ENCODE data around the gene ZNF865.

The ZNF865 gene

DNA sequence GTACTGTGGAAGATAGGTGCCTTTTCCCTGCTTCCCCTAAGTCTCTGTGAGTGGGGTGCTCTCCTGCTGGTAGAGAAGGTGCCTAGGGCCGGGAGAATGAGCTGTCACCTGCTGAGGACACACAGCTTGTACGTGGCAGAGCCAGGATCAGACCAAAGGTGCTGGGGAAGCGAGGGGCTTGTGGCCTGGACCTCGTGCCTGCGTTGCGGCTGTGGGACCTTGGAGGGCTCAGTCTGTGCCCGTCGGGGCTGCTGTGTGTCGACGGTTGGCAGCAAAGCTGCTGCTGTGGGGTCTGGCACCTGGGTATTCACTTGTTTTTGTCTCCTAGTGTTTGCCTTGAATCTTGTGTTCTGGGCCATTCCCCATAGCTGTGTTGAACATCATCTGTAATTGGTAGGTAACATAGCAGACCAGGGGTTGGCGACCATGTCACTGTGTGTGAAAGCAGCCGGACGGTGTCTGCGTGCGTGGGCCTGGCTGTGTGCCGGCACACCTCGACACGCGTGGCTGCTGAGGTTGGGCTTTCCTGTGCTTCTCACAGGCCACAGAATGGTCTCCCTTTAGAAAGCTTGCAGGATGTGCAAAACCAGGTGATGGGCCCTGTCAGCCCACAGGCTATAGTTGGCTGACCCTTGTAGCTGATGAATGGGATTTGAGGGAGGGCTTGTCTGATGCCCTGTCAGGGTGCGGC, 58.5 kb downstream of the ZNF865 start:
- no peak for DNase-seq

DNA sequence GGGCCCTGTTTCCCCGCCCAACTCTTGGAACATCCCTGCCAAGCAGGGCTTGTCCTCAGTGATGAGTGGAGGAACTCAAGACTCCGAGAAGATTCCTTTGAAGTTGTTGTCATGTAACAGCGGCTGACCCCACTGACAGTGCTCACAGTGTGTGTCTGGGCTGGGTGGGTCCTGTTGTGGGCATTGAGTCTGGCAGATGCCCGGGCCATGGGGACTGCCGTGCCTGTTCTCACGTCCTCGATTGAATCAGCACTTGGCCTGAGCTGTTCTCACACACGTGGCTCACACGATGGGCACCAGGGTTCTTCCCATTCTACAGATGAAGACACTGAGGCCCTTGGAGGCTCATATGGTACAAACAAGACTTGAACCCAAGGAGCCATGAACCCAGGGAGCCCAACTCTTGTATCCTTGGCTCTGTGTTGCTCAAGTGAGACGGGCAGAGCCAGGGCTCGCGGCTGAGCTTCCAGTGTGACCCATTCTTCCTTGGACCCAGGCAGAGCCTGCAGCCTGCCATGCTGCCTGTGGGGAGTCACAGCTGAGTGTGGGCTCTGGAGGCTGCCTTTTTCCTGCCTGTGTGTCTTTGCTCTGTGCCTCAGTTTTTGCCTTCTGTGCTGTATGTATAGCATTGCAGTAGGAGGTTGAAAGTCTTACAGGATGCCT, 61.0 kb downstream of the ZNF865 start:
- no peak for DNase-seq

Data from CD4-positive, alpha-beta T cell treated with Interferon gamma for 1 hour (primary cell).